CD8-positive, alpha-beta memory T cell (primary cell): ENCODE data around the gene RS1. TPM values are rescaled to one million over a fixed set of nuclear protein-coding genes. Genes with fewer than 3 reads are reported as not detected.

Experiments used
- CTCF ChIA-PET: fragments of 350-600 bp; sonication (Branson Sonifier 250); formaldehyde crosslinking; loops from one replicate; lab custom pipeline; 2021; ENCODE audit warnings: antibody characterized with exemption; lab: Charles Lee
- POLR2A ChIA-PET: fragments of 350-600 bp; sonication (Branson Sonifier 250); formaldehyde crosslinking; loops from one replicate; lab custom pipeline; 2021; ENCODE audit warnings: antibody characterized with exemption; lab: Charles Lee
- DNase-seq, 5 donors: peaks; one replicate each; pipeline versions ENCODE4 v3.0.0 to v3.0.0-alpha.2; 2020 to 2022; ENCODE audit warnings: mixed read lengths in 1 of 5
- H3K27ac ChIP-seq: one replicate; pipeline ENCODE4 v1.7.0; 2013; ENCODE audit warnings: low read depth, mild to moderate bottlenecking, low read length, moderate library complexity
- H3K27me3 ChIP-seq: 2 replicates; pipeline ENCODE4 v1.7.0; 2013; ENCODE audit warnings: low read length, mild to moderate bottlenecking; ENCODE audit not compliant: insufficient read depth, poor library complexity, severe bottlenecking
- H3K36me3 ChIP-seq: 2 replicates; pipeline ENCODE4 v1.7.0; 2013; ENCODE audit warnings: mild to moderate bottlenecking, low read length, moderate library complexity; ENCODE audit not compliant: insufficient read depth
- H3K4me1 ChIP-seq: 2 replicates; pipeline ENCODE4 v1.7.0; 2013; ENCODE audit warnings: mild to moderate bottlenecking, low read length, moderate library complexity; ENCODE audit not compliant: insufficient read depth
- H3K4me3 ChIP-seq: 2 replicates; pipeline ENCODE4 v1.7.0; 2013; ENCODE audit warnings: mild to moderate bottlenecking, low read length
- H3K9me3 ChIP-seq: 2 replicates; pipeline ENCODE4 v1.7.0; 2013; ENCODE audit warnings: mild to moderate bottlenecking, low read length
- H3K27ac Mint-ChIP-seq, 8 donors: one replicate each; pipeline ENCODE4 v1.8.0; 2020 to 2021; ENCODE audit warnings: mixed read lengths in 8 of 8, mild to moderate bottlenecking in 6 of 8, inconsistent platforms in 3 of 8, moderate library complexity in 3 of 8
- H3K27me3 Mint-ChIP-seq, 2 donors: one replicate each; pipeline ENCODE4 v1.8.0; 2020 to 2021; ENCODE audit warnings: mixed read lengths in 2 of 2, mild to moderate bottlenecking in 1 of 2, moderate library complexity in 1 of 2
- H3K36me3 Mint-ChIP-seq, 3 donors: one replicate each; pipeline ENCODE4 v1.8.0; 2020 to 2021; ENCODE audit warnings: mixed read lengths in 3 of 3, inconsistent platforms in 1 of 3, mild to moderate bottlenecking in 1 of 3
- H3K4me1 Mint-ChIP-seq, 3 donors: one replicate each; pipeline ENCODE4 v1.8.0; 2020 to 2021; ENCODE audit warnings: mixed read lengths in 3 of 3, inconsistent platforms in 1 of 3, mild to moderate bottlenecking in 1 of 3
- H3K4me3 Mint-ChIP-seq, 7 donors: one replicate each; pipeline ENCODE4 v1.8.0; 2020 to 2021; ENCODE audit warnings: mixed read lengths in 7 of 7, mild to moderate bottlenecking in 6 of 7, moderate library complexity in 4 of 7, inconsistent platforms in 2 of 7
- H3K9me3 Mint-ChIP-seq, 5 donors: one replicate each; pipeline ENCODE4 v1.8.0; 2020 to 2022; ENCODE audit warnings: mixed read lengths in 5 of 5, mild to moderate bottlenecking in 3 of 5, moderate library complexity in 2 of 5, inconsistent platforms in 1 of 5
- polyA plus RNA-seq: library from polyadenylated mRNA; unstranded; fragments of 300-500 nt; fragmentation: Illumina TruSeq; gene quantifications from one replicate; pipeline ENCODE4 v1.2.3, GENCODE V29; 2021
- total RNA-seq, 2 experiments: library from RNA; stranded (reverse); gene quantifications; one replicate each; pipeline ENCODE4 v1.2.3, GENCODE V29; 2021

The RS1 gene
- total and polyA plus RNA-seq, 3 experiments from 2014 or later = not detected

GRCh38 chrX:18664947-18665346 is 7.0 kb downstream of the RS1 start:
- H3K4me1 ChIP-seq = no peaks in the 10 kb centered on the region
- Mint-ChIP-seq H3K4me3 (no peak overlapping the region), H3K27me3 (peaks cover 5 to 8% of the 10 kb centered on the region in 2 donors), H3K9me3 (peaks cover 0 to 3% (median 0%) of the 10 kb centered on the region in 5 donors), H3K4me1 (peaks cover 0 to 8% (median 6%) of the 10 kb centered on the region in 3 donors), H3K27ac (no peak overlapping the region), H3K36me3 (peaks cover 0 to 3% (median 0%) of the 10 kb centered on the region in 3 donors)
- H3K27me3 ChIP-seq = no peaks in the 10 kb centered on the region
- no peaks in the 10 kb centered on the region for H3K36me3 ChIP-seq
- no peak for DNase-seq
- H3K27ac ChIP-seq = no peak overlapping the region
- H3K9me3 ChIP-seq = no peaks in the 10 kb centered on the region
- no peak overlapping the region for H3K4me3 ChIP-seq
- POLR2A ChIA-PET = no interaction called here
- CTCF ChIA-PET = no interaction called here

DNA sequence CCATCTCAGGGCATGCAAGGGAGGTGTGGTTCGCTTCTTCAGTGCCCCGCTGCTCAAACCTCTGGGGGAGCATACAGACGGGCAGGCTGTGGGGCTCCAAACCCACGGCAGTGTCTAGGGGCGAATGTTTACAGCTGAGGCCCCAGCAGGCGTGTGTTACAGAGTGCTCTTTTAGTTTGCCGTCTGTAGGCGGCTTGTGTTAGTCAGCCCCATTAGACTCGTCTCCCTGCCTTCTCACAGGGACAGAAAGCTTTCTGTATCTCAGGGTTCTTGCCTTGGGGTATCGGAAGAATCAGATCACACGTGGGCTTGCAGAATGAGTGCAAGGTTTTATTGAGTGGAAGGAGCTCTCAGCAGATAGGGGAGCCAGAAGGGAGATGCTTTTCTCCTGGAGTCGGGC is 10.6 kb downstream of the RS1 start:
- no peak overlapping the region for H3K4me3 ChIP-seq
- H3K27ac ChIP-seq = no peak overlapping the region
- H3K36me3 Mint-ChIP-seq = peaks cover 0 to 3% (median 0%) of the 10 kb centered on the region in 3 donors
- ChIA-PET CTCF (no interaction called here), POLR2A (no interaction called here)
- H3K36me3 ChIP-seq = no peaks in the 10 kb centered on the region
- no peaks in the 10 kb centered on the region for H3K27me3 ChIP-seq
- H3K4me3 Mint-ChIP-seq = no peak overlapping the region
- DNase-seq = no peak
- no peaks in the 10 kb centered on the region for H3K4me1 ChIP-seq
- no peaks in the 10 kb centered on the region for H3K4me1 Mint-ChIP-seq
- H3K27ac Mint-ChIP-seq = no peak overlapping the region
- peaks cover 0 to 3% (median 0%) of the 10 kb centered on the region in 5 donors for H3K9me3 Mint-ChIP-seq
- H3K9me3 ChIP-seq = no peaks in the 10 kb centered on the region
- peaks cover 5% of the 10 kb centered on the region in 2 donors for H3K27me3 Mint-ChIP-seq

DNA sequence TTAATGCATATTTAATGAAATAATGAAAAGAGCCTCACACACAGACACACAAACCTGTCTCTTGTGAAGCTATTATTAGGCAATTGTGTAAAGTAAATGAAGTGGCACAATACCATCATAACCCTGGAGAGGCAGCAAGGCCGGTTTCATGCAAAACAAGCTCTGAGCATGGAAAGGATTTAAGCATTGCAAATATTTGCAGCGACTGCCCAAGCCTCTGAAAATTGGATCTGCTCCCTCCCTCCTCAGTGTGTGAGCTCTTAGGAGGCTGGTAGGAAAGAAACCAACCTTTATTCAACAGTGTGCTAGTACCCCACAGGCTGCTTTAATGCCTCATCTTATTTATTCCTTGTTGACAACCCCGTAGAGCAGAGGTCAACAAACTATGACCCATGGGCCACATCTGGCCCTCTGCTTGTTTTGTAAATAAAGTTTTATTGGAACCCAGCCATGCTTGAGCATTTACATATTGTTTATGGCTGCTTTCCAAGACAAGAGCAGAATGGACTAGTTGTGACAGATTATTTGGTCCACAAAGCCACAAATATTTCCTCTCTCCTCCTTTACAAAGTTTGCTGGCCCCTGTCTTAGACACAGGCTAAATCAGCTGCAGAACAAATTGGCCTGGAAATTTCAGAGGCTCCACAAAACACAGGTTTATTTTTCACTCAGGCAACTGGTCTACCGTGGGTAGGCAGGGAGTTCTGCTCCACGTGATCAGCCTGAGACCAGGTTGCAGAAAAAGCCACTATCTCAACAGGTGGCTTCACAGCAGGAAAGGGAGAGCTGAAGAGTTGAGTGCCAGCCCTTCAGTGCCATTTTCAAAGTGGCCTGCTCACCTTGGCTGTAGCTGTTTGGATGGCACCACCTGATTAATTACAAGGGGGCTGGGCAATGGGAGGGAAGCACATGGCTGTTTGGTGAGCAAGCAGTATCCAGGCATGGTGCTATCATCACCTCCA is 16.8 kb downstream of the RS1 start:
- Mint-ChIP-seq H3K27ac (peak overlapping the region in 1 of 8 donors; percentile 70), H3K36me3 (no peaks in the 10 kb centered on the region), H3K27me3 (peaks cover 0 to 3% of the 10 kb centered on the region in 2 donors), H3K9me3 (peaks cover 0 to 2% (median 0%) of the 10 kb centered on the region in 5 donors), H3K4me1 (no peaks in the 10 kb centered on the region), H3K4me3 (no peak overlapping the region)
- Histone ChIP-seq H3K9me3 (no peaks in the 10 kb centered on the region), H3K27me3 (no peaks in the 10 kb centered on the region), H3K36me3 (no peaks in the 10 kb centered on the region), H3K4me3 (no peak overlapping the region), H3K4me1 (no peaks in the 10 kb centered on the region), H3K27ac (no peak overlapping the region)
- CTCF ChIA-PET = no interaction called here
- POLR2A ChIA-PET = no interaction called here
- DNase-seq = no peak

GRCh38 chrX:18652636-18653035 is 19.3 kb downstream of the RS1 start:
- no peak overlapping the region for H3K4me3 Mint-ChIP-seq
- no peaks in the 10 kb centered on the region for H3K36me3 Mint-ChIP-seq
- H3K4me1 ChIP-seq = no peaks in the 10 kb centered on the region
- no peaks in the 10 kb centered on the region for H3K36me3 ChIP-seq
- DNase-seq = no peak
- CTCF ChIA-PET = no interaction called here
- no peak overlapping the region for H3K4me3 ChIP-seq
- no peaks in the 10 kb centered on the region for H3K4me1 Mint-ChIP-seq
- POLR2A ChIA-PET = no interaction called here
- no peaks in the 10 kb centered on the region for H3K27me3 ChIP-seq
- H3K27me3 Mint-ChIP-seq = peaks cover 0 to 3% of the 10 kb centered on the region in 2 donors
- H3K27ac ChIP-seq = no peak overlapping the region
- H3K27ac Mint-ChIP-seq = no peak overlapping the region
- peaks cover 0 to 2% (median 0%) of the 10 kb centered on the region in 5 donors for H3K9me3 Mint-ChIP-seq
- H3K9me3 ChIP-seq = no peaks in the 10 kb centered on the region

GRCh38 chrX:18650662-18651061 is 21.2 kb downstream of the RS1 start:
- Histone ChIP-seq H3K27me3 (no peaks in the 10 kb centered on the region), H3K36me3 (no peaks in the 10 kb centered on the region), H3K4me1 (no peaks in the 10 kb centered on the region), H3K9me3 (no peaks in the 10 kb centered on the region), H3K27ac (no peak overlapping the region), H3K4me3 (no peak overlapping the region)
- Mint-ChIP-seq H3K27ac (no peak overlapping the region), H3K4me1 (no peaks in the 10 kb centered on the region), H3K4me3 (no peak overlapping the region), H3K27me3 (peaks cover 0 to 6% of the 10 kb centered on the region in 2 donors), H3K36me3 (no peaks in the 10 kb centered on the region), H3K9me3 (peaks cover 0 to 2% (median 0%) of the 10 kb centered on the region in 5 donors)
- POLR2A ChIA-PET = no interaction called here
- no peak for DNase-seq
- CTCF ChIA-PET = no interaction called here

DNA sequence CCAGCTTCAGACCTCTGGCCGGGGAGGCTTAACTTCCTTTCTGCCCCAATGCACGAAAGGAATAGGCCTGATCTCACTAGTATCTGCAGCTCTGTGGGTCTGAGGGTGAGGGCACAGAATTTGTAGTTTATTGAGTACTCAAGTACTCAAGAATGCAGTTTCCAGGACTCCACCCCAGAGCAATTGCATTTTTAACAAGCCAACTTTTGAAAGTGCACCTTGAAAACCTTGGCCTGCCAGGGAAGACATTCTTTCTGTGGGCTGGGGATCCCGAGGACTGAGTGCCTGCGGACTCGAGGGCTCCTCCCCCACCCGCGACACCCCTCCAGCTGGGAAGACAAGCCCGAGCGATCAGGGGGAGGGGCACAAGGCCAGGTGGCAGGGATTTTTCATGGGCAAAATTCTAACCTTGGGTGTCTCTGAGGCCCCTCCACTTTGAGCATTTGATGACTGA is 22.4 kb downstream of the RS1 start:
- no peak overlapping the region for H3K27ac Mint-ChIP-seq
- ChIA-PET CTCF (no interaction called here), POLR2A (no interaction called here)
- H3K9me3 Mint-ChIP-seq = peaks cover 0 to 2% (median 0%) of the 10 kb centered on the region in 5 donors
- H3K4me1 ChIP-seq = no peaks in the 10 kb centered on the region
- H3K9me3 ChIP-seq = no peaks in the 10 kb centered on the region
- H3K4me3 Mint-ChIP-seq = no peak overlapping the region
- no peaks in the 10 kb centered on the region for H3K27me3 ChIP-seq
- no peak overlapping the region for H3K27ac ChIP-seq
- H3K27me3 Mint-ChIP-seq = peaks cover 0 to 7% of the 10 kb centered on the region in 2 donors
- no peak overlapping the region for H3K4me3 ChIP-seq
- H3K36me3 ChIP-seq = no peaks in the 10 kb centered on the region
- DNase-seq = no peak
- no peaks in the 10 kb centered on the region for H3K36me3 Mint-ChIP-seq
- H3K4me1 Mint-ChIP-seq = no peaks in the 10 kb centered on the region

DNA sequence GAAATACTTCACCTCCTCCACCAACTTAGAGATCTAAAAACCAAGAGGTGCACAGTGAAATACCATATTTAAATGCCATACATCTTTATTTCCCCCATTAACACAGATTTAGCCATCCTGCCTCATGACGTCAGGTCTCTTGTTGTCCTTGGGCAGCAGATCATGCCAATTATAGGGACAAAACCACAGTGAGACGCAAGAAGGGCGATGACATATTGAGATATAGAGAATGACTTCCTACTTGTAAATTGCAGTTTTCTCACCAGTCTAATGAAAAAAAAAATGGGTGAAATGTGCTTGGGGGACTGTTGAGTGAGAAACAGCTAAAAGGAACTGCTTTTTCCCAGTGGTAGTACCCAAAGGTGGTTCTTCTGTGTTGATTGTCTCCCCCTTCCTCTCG is 24.3 kb downstream of the RS1 start:
- Histone ChIP-seq H3K4me3 (no peak overlapping the region), H3K4me1 (no peaks in the 10 kb centered on the region), H3K9me3 (no peaks in the 10 kb centered on the region), H3K27me3 (no peaks in the 10 kb centered on the region), H3K27ac (no peak overlapping the region), H3K36me3 (no peaks in the 10 kb centered on the region)
- DNase-seq = no peak
- Mint-ChIP-seq H3K27me3 (peaks cover 0 to 7% of the 10 kb centered on the region in 2 donors), H3K27ac (no peak overlapping the region), H3K9me3 (peaks cover 0 to 2% (median 0%) of the 10 kb centered on the region in 5 donors), H3K4me1 (no peaks in the 10 kb centered on the region), H3K4me3 (no peak overlapping the region), H3K36me3 (no peaks in the 10 kb centered on the region)
- POLR2A ChIA-PET = no interaction called here
- CTCF ChIA-PET = no interaction called here

- CTCF ChIA-PET = no interaction called here
Measured at GRCh38 chrX:18643853-18644252, 28.1 kb downstream of the RS1 start.

More at GRCh38 chrX:18643853-18644252, 28.1 kb downstream of the RS1 start:
- no peaks in the 10 kb centered on the region for H3K9me3 Mint-ChIP-seq
- no peak overlapping the region for H3K4me3 Mint-ChIP-seq
- Histone ChIP-seq H3K9me3 (no peaks in the 10 kb centered on the region), H3K27ac (no peak overlapping the region), H3K4me3 (no peak overlapping the region), H3K4me1 (no peaks in the 10 kb centered on the region), H3K36me3 (no peaks in the 10 kb centered on the region), H3K27me3 (no peaks in the 10 kb centered on the region)
- POLR2A ChIA-PET = no interaction called here
- H3K27me3 Mint-ChIP-seq = peaks cover 0 to 4% of the 10 kb centered on the region in 2 donors
- DNase-seq = no peak
- no peaks in the 10 kb centered on the region for H3K36me3 Mint-ChIP-seq
- H3K27ac Mint-ChIP-seq = no peak overlapping the region
- no peaks in the 10 kb centered on the region for H3K4me1 Mint-ChIP-seq
